Activated CD4-positive, alpha-beta memory T cell treated with anti-CD3 and anti-CD28 coated beads for 36 hours (primary cell): ENCODE results near the gene RRM2. TPM values are rescaled to one million over a fixed set of nuclear protein-coding genes. Genes with fewer than 3 reads are reported as not detected.
A peak's percentile ranks its signal among the peaks of the same experiment; 100 is the strongest.

ENCODE experiments used
- CTCF ChIA-PET: fragments of 350-600 bp; sonication (Branson Sonifier 250); formaldehyde crosslinking; loops from one replicate; lab custom pipeline; 2021; ENCODE audit warnings: antibody characterized with exemption, inconsistent platforms; lab: Charles Lee
- POLR2A ChIA-PET: fragments of 350-600 bp; sonication (Branson Sonifier 250); formaldehyde crosslinking; loops from one replicate; lab custom pipeline; 2021; ENCODE audit warnings: antibody characterized with exemption; lab: Charles Lee
- DNase-seq: peaks from one replicate; pipeline ENCODE4 v3.0.0-alpha.2; 2020
- H3K27ac Mint-ChIP-seq: one replicate; pipeline ENCODE4 v1.8.0; 2021; ENCODE audit warnings: mixed read lengths
- H3K27me3 Mint-ChIP-seq: one replicate; pipeline ENCODE4 v1.8.0; 2021; ENCODE audit warnings: mixed read lengths
- H3K36me3 Mint-ChIP-seq: one replicate; pipeline ENCODE4 v1.8.0; 2021; ENCODE audit warnings: mixed read lengths
- H3K4me1 Mint-ChIP-seq: one replicate; pipeline ENCODE4 v1.8.0; 2021; ENCODE audit warnings: low read depth, mixed read lengths
- H3K4me3 Mint-ChIP-seq: one replicate; pipeline ENCODE4 v1.8.0; 2021; ENCODE audit warnings: mild to moderate bottlenecking, mixed read lengths
- H3K9me3 Mint-ChIP-seq: one replicate; pipeline ENCODE4 v1.8.0; 2021; ENCODE audit warnings: mixed read lengths
- intact Hi-C: fragments of 100-400 bp; cut with micrococcal nuclease; formaldehyde crosslinking; loops from one replicate; pipeline ENCODE4 v1.15.1; 2023
- total RNA-seq, 2 experiments: library from RNA; stranded (reverse); gene quantifications; one replicate each; pipeline ENCODE4 v1.2.3, GENCODE V29; 2021

The RRM2 gene
- total RNA-seq, 2 experiments from 2014 or later: 523 to 528 TPM

DNA sequence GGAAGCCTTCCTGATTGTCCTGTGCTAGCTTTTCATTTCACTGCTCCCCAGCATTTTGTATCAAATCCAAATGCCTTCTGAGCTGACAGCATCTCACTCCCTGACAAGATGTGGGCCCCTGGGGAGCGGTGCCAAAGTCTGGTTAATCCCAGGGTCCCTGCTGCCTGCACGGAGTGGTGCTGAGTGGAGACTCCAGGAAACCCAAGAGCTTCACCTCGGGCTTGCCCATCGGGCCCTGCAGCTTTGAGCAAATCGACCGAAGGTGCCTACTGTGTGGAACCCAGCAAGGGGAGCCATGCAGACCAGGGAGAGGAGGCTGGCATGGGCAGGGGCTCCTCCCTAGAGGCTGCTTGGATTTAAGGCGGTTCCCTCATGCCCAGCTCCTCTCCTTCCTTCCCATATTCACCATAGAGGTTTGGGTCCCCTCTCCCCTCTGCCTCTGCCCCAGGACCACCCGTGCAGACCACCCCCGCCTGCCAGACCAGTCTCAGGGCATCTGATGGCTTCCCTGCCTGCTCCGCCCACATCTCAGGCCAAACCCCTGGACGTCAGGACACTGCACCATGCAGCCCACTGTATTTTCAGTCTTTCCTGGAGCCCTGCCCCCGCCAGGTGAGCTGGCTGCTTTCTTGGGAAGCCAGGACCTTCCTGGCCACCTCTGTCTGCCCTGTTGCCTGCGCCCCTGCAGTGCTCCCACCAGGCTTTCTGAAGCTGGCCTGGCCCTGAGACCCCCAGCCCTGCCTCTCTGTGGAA lies 37.8 kb downstream of the RRM2 start:
- intact Hi-C loops: no loop called here
- Mint-ChIP-seq H3K4me1 (peaks cover 8% of the 10 kb centered on the region), H3K36me3 (peaks cover 8% of the 10 kb centered on the region), H3K9me3 (no peaks in the 10 kb centered on the region), H3K4me3 (no peak overlapping the region), H3K27me3 (no peaks in the 10 kb centered on the region), H3K27ac (no peak overlapping the region)
- ChIA-PET POLR2A (interaction anchor here (0.6 kb wide), 1 partner anchor 253 kb away, joined by 4 read pairs; no protein-coding TSS in a partner anchor), CTCF (interaction anchor here (1.3 kb wide), 1 partner anchor 275 kb away, joined by 4 read pairs; no protein-coding TSS in a partner anchor)
- no peak for DNase-seq

DNA sequence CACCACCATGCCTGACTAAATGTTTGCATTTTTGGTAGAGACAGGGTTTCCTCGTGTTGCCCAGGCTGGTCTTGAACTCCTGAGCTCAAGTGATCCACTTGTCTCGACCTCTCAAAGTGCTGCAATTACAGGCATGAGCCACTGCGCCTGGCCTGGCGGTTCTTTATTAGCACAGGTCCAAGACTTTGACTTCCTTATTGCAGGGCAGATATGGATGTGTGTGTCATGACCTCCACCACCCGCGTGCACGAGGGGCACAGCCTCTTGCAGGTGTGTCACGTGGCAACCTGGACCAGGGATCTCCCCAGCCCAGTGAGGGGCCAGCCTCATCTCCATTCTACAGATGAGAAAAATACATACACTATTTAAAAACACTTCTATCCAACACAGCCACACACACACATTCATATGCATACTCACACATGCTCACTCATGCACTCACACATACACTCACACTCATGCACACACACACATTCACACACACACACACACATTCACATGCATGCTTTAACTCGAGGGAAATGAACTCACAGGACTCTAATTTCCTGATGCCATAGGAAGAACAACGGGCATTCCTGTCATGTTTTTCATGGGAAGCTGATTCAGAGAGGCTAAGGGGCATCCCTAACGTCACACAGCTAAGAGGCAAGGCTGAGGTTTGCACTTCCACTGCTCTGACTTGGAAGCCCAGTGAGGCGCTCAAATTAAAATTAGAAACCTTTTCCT lies 38.8 kb downstream of the RRM2 start:
- ChIA-PET CTCF (interaction anchor here (2.4 kb wide), 1 partner anchor 247 kb away, joined by 12 read pairs; no protein-coding TSS in a partner anchor), POLR2A (interaction anchor here (0.5 kb wide), 1 partner anchor 48 kb away, joined by 3 read pairs; no protein-coding TSS in a partner anchor)
- Mint-ChIP-seq H3K36me3 (peaks cover 6% of the 10 kb centered on the region), H3K27ac (no peak overlapping the region), H3K4me1 (peaks cover 8% of the 10 kb centered on the region), H3K27me3 (no peaks in the 10 kb centered on the region), H3K4me3 (no peak overlapping the region), H3K9me3 (no peaks in the 10 kb centered on the region)
- intact Hi-C loops: no loop called here
- no peak for DNase-seq

DNA sequence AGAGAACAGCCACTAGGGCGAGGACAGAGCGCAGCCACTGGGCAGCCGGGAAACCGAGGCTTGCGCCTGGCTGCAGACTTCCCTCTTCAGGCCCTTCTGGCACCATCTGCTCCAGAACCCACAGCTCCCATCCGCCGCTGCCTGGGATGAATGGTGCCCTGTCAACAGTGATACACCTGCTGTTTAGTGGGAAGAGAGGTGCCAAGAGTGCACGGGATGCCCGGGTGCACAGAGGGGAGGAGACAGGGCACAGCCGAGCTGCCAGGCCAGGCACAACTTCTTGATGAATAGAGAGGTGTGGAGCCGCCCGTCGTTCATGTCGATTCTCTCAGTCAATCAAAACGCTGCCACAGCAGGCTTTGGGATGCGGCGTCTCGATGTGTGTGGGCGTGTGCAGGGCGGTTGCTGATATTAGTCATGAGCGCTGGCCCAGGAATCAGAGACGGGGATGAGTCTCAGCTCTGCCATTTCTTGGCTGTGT lies 39.5 kb downstream of the RRM2 start:
- Mint-ChIP-seq H3K9me3 (no peaks in the 10 kb centered on the region), H3K27me3 (no peaks in the 10 kb centered on the region), H3K27ac (no peak overlapping the region), H3K4me3 (no peak overlapping the region), H3K36me3 (peaks cover 6% of the 10 kb centered on the region), H3K4me1 (peaks cover 8% of the 10 kb centered on the region)
- ChIA-PET CTCF (interaction anchor here (2.4 kb wide), 1 partner anchor 247 kb away, joined by 12 read pairs; no protein-coding TSS in a partner anchor), POLR2A (interaction anchor here (0.5 kb wide), 1 partner anchor 48 kb away, joined by 3 read pairs; no protein-coding TSS in a partner anchor)
- peak; percentile 63 for DNase-seq
- intact Hi-C loops: no loop called here

DNA sequence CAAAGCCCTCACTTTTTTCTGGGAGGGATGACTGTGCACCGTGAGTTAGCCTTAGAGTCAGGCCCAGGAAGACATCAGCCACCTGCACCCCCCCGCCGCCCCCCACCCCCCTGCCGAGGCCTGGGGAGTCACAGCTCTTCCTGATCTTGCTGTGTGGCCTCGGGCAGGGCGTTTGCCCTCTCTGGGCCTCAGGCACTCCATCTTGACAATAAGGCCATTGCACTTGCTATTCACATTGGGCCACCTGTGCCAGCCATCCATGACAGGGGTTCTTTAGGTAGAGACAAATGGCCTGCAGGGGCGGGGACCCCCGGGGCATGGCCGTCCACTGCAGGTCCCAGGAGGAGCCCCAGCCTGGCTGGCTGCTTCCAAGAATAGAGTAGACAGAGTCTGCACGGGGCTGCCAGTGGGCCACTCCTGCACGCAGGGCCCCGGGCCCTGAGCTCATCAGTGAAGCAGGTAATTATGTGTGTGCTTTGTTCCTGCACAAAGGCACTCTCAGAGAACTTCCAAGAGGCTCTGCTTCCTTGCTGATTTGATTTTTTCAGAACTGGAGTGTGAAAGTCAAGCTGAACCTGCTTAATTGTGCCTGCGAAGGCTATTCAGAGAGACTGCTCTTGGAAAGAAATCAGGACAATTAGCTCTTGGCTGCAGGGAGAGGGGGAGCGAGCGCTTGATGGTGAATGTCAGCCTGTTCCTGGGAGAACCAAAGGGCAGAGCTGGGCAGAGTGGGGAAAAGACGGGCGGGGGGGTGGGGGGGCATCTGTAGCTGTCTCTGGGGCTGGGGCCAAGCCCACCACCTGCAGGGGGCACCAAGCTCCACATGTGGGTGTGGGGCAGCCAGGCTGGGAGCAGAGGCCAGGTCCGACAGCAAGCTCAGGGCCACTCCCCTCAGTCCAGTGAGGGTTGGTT lies 40.3 kb downstream of the RRM2 start:
- Mint-ChIP-seq H3K4me3 (no peak overlapping the region), H3K27ac (no peak overlapping the region), H3K9me3 (no peaks in the 10 kb centered on the region), H3K27me3 (no peaks in the 10 kb centered on the region), H3K4me1 (peaks cover 8% of the 10 kb centered on the region), H3K36me3 (peaks cover 6% of the 10 kb centered on the region)
- ChIA-PET CTCF (interaction anchor here (0.8 to 2.4 kb wide), 3 partner anchors 20 to 272 kb away, joined by 4 to 12 read pairs (median 6); no protein-coding TSS in a partner anchor), POLR2A (no interaction called here)
- no peak for DNase-seq
- intact Hi-C loops: no loop called here

DNA sequence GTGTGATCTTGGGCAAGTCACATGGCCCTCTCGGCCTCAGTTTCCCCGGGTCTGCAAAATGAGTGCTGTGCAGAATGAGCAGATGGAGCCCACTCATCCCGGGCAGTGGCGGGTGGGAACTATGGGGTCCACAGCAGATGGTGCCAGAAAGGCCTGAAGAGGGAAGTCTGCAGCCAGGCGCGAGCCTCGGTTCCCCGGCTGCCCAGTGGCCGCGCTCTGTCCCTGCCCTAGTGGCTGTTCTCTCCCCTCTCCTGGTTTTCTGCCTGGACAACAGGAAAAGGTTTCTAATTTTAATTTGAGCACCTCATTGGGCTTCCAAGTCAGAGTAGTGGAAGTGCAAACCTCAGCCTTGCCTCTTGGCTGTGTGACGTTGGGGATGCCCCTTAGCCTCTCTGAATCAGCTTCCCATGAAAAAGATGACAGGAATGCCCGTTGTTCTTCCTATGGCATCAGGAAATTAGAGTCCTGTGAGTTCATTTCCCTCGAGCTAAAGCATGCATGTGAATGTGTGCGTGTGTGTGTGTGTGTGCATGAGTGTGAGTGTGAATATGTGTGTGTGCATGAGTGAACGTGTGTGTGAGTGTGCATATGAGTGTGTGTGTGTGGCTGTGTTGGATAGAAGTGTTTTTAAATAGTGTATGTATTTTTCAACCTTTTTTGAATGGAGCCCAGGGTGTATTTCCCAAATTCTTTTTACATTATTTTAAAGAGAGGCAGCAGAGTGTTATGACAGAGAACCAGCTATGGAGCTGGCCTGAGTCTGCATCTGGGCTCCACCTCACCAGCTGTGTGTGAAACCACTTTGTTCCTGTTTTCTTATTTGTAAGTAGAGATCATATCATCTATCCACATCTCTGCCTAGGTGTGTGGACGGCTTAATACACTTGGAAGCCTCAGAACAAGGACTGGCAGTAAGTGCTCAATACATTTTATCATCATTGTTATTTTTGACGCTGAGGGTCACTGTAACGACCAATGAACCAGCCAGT lies 41.3 kb downstream of the RRM2 start:
- DNase-seq: no peak
- no peak overlapping the region for H3K27ac Mint-ChIP-seq
- no peaks in the 10 kb centered on the region for H3K9me3 Mint-ChIP-seq
- H3K4me3 Mint-ChIP-seq: no peak overlapping the region
- H3K4me1 Mint-ChIP-seq: peaks cover 8% of the 10 kb centered on the region
- CTCF ChIA-PET: interaction anchor here (0.8 to 2.4 kb wide), 4 partner anchors 19 to 271 kb away, joined by 3 to 12 read pairs (median 5); no protein-coding TSS in a partner anchor
- intact Hi-C loops: no loop called here
- H3K36me3 Mint-ChIP-seq: peaks cover 6% of the 10 kb centered on the region
- no peaks in the 10 kb centered on the region for H3K27me3 Mint-ChIP-seq
- POLR2A ChIA-PET: no interaction called here

DNA sequence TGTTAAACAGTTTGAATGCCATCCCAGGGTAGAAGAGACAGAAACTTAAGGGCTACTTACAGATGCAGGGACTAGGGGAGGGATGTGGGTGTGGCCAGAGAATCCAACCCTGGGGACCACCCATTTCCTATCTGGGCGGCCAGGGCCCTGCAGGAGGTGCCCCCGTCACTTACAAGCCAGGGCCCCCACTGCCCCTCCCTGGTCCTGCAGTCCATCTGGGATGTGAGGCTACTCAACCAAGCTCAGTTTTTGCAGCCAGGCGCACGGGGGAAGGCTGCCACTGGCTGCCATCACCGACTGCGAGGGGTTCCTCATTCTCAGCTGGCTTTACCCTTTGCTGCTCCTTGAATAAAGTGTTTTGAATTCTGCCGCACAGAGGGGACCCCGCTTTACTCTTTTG lies 42.1 kb downstream of the RRM2 start:
- CTCF ChIA-PET: interaction anchor here (1.0 to 2.1 kb wide), 2 partner anchors 92 to 244 kb away, joined by 3 to 7 read pairs; no protein-coding TSS in a partner anchor
- H3K4me1 Mint-ChIP-seq: peaks cover 6% of the 10 kb centered on the region

DNA sequence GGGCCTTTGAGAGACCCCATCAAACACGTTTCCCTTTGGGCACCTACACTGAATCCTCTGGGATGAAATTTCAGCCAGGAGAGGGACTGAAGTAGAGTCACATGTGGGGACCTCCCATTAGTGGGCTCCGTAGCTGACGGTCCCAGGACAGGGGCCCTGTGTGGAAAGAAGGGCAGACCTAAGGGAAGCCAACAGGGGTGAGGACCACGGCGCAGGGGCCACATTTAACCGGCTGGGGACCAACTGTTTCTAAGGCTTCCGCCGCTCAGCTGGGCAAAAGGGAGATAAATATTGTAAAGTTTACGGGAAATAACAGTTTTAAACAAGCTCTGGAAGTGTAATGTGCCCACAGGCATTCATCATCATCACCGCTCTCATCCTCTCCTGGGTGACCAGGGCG lies 42.7 kb downstream of the RRM2 start:
- Mint-ChIP-seq H3K27ac (peak overlapping the region; percentile 4), H3K9me3 (no peaks in the 10 kb centered on the region), H3K27me3 (no peaks in the 10 kb centered on the region), H3K4me3 (no peak overlapping the region), H3K36me3 (peaks cover 6% of the 10 kb centered on the region), H3K4me1 (peaks cover 6% of the 10 kb centered on the region)
- POLR2A ChIA-PET: no interaction called here
- DNase-seq: no peak
- intact Hi-C loops: no loop called here
- CTCF ChIA-PET: interaction anchor here (0.9 to 2.1 kb wide), 4 partner anchors 69 to 268 kb away, joined by 3 to 7 read pairs (median 4); no protein-coding TSS in a partner anchor

More for the DNA sequence above, 42.1 kb downstream of the RRM2 start:
- POLR2A ChIA-PET: no interaction called here
- no peaks in the 10 kb centered on the region for H3K9me3 Mint-ChIP-seq
- peaks cover 6% of the 10 kb centered on the region for H3K36me3 Mint-ChIP-seq
- H3K27ac Mint-ChIP-seq: no peak overlapping the region
- no peak overlapping the region for H3K4me3 Mint-ChIP-seq
- intact Hi-C loops: no loop called here
- DNase-seq: no peak
- H3K27me3 Mint-ChIP-seq: no peaks in the 10 kb centered on the region

DNA sequence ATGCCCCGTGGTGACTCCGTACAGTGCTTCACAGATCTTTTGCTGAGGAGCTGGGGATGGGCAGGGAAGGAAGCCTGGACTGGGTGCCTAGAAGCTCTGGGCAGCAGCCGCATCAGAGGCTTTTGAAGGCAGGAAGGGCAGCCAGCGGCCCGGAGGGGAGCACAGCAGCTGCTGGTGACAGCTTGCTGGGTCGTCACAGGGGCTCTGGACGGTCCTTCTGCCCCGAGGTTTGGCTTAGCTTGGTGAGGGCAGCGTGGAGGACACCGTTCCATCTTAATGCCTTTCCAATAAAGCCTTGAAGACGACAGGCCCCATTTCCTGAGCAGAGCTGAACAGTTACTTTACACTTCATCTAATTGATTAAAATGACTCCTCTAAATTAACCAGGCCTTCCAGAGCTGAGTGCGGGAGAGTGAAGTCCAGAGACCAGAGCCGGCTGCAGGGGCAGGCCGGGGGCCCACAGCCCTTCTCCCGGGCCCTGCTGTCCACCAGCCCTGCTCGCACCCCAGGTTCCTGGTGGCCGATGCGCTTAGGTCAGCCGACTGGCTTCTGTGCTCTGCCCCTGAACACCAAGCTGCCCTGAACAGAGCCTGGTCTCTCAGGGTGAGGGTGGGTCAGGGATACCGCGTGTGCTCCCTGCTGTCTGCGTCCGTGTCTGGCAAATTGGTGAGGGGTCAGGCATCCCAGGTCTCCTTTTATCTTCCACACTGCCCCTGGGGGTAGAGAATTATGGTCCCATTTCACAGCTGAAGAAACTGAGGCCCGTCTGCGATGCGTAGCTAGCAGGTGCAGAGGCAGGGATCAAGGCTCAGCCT lies 43.5 kb downstream of the RRM2 start:
- Mint-ChIP-seq H3K27me3 (no peaks in the 10 kb centered on the region), H3K9me3 (no peaks in the 10 kb centered on the region), H3K4me1 (peaks cover 6% of the 10 kb centered on the region), H3K27ac (no peak overlapping the region), H3K36me3 (peaks cover 6% of the 10 kb centered on the region), H3K4me3 (no peak overlapping the region)
- POLR2A ChIA-PET: no interaction called here
- DNase-seq: no peak
- CTCF ChIA-PET: interaction anchor here (0.8 to 2.1 kb wide), 6 partner anchors 42 to 269 kb away, joined by 3 to 7 read pairs (median 4); no protein-coding TSS in a partner anchor
- intact Hi-C loops: no loop called here

DNA sequence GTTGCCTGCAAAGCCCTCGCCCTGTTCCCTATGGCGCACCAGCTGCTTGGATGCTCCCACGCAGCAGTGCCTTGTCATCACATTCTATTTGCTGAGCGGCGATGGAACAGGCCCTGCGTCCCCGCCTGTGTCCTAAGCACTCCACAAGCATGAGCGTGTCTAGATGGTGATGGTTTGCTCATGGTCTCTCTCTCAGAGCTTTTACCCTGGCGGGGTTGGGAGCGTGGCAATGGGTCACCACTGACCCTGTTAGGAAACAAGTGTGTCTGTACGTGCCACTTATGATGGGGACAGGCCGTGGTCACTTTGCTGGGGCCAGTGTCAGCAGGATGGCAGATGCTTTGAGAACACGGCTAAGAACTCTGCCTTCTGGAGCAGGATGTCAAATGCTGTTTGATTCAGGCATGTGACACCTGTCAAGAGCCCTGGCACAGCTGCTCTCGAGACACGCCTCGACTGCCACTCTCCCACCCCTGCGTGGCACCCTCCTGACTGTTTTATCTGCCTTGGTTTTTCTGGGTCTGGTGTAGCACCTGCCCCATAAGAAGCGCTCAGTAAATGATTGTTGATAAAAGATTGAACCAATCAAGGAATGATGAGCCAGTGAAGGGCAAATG lies 44.2 kb downstream of the RRM2 start:
- Mint-ChIP-seq H3K36me3 (peaks cover 9% of the 10 kb centered on the region), H3K4me1 (peaks cover 6% of the 10 kb centered on the region), H3K4me3 (no peak overlapping the region), H3K27me3 (no peaks in the 10 kb centered on the region), H3K27ac (no peak overlapping the region), H3K9me3 (no peaks in the 10 kb centered on the region)
- POLR2A ChIA-PET: no interaction called here
- no peak for DNase-seq
- intact Hi-C loops: no loop called here
- CTCF ChIA-PET: interaction anchor here (0.8 to 1.5 kb wide), 3 partner anchors 43 to 241 kb away, joined by 3 to 5 read pairs (median 3); no protein-coding TSS in a partner anchor
